Islet precursor cell (in vitro differentiated cells): ENCODE results near the gene SOX6.
A peak's percentile ranks its signal among the peaks of the same experiment; 100 is the strongest.

Experiments
- DNase-seq: peaks from one replicate; pipeline ENCODE4 v3.0.0-alpha.2; 2018

Gene SOX6

DNA sequence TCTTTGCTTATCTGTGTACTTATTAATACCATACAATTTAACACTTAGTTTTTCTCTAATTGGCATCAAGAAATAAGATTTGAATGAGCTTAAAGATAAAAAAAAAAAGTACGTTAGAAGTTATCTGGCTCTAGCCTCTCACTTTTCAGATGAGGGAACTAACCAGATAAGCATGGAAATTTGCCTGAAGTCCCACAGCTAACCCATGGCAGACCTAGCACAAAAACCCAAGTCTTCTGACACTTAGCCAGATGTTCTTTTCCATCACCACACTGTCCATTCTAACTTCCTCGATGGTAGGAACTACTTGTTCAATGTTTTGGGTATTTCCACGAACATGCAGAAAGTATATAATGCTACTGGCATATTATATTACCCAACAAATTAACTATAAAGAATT, 7.4 kb upstream of the SOX6 start:
- DNase-seq, result no peak

DNA sequence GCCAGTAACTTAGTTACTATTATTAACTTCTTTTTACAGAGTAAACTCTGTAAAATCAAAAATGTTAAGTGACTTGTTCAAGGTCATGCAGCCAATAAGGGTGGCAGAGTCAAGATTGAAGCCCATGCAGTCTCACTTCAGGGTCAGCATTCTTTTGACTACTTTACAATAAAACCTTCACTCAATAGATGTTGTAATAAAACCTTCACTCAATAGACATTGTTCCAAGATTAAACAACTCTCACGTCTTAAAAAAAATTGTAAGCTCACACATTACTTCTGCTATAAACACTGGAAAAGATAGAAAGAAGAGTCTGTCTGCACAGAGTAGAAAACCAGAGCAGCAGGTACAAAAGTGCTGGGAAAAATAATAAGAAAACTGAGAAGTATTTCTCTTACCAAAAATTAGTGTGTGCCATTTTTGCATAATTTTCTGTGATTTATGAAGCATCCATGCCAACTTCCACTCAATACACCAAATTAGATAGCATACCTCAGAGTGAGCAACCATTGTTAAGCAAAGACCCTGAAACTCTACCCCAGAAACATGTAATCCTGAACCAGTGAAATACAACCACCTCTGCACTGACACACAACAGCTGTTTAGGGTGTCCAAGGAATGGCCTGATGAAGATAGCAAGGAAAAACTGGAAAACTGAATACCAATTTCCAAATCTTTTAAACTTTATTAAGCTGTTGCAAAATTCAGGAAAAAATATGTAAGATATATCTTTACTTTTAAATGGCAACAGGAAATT, 4.9 kb upstream of the SOX6 start:
- no peak for DNase-seq

DNA sequence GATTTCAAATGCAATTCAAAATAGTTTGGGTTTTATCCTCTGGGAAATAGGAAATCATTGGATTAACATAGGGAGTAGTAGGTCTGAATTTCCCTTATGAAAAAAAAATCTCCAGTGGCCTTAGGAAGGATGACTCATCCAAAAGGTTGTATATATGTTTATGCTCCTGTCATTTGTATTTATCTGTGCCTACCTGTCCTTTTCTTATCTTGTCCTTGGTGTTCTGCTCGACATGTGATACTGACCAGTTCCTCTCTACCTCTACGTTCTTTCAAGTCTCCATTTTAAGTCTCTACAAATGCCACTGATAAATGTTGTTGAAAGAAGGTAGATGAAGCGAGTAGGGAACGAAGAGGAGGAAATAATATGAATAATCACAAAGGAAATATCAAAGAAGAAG, 3.0 kb upstream of the SOX6 start:
- DNase-seq, result no peak

DNA sequence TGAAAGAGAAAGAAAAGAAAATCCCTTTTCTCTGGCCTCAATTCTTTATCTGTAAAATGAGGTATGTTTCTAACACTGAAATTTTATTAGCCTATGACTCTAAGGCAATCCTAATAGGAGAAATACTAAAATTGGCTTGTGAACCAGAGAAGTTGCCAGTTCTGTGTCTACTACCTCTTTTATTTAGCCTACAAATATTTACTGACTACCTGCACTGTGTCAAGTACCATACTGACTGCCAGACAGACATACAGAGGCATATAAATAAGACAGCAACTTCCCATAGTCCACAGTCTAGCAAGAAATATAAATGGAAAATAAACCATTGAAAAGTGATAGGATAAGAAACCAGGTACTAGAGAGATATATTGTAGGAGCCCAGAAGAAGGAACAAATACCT, 2.4 kb upstream of the SOX6 start:
- no peak for DNase-seq

DNA sequence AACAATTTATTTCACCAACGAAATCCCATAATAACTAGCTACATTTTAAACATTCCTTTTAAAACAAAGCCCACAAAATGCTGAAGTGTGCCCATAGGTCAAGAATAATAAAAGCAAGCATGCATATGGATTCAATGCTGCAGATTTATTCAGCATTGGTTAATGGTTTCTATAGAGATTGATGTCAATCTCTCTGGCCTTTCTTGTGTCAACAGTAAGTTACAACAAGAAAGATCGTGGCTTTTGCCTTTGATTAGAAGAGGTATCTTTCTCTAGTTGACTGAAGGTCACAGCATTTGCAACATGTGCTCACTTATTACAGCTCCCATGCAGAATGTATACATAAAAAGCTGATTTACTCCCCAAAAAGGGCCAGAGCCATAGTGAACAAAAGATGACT, 1.4 kb upstream of the SOX6 start:
- DNase-seq, result no peak

DNA sequence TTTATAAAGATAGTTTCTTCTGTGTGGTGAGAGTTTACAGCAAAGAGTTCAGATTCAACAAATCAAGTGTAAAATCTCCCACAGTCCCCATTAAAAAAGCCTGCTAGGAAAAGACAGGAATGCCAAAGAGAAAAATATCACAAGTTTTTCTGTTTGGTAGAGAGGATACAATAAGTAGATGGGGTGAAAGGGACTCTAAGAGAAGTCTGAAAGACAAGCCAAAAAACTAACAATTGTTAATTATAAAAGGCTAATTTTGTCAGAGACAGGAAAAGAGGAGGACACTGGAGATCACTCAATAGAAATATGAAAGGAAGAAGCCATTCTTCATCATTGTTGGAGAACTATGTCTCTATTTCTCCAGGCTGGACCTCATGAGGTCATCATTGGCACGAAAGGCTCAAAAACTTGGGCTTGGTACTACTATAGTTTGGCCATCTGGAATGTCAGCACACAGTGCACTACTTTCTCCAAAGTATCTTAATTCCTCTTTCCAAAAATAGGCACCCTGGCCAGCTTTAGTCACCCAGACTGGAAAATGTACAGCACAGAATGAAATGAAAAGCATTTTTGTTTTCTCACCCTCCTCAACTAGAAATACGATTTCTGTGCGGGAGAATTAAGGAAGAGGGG, 531 bp upstream of the SOX6 start:
- no peak for DNase-seq

DNA sequence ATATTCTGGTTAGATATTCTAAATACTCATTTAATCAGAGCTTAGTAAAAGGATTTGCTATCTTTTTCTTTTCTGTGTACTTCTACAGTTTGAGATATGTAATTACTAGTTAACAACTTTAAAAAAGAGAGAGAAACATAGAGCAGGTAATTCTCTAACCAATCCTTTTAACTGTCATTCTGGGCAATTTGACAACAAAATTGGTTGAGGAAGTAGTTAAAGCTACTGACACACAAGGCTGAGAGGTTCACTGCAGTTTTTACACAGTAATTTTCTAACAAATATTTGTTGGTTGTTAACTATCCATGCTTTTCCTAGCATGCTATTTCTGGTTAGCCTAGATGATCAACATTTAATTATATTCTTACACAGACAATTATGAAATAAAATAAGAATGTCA, 3.6 kb downstream of the SOX6 start:
- no peak for DNase-seq

DNA sequence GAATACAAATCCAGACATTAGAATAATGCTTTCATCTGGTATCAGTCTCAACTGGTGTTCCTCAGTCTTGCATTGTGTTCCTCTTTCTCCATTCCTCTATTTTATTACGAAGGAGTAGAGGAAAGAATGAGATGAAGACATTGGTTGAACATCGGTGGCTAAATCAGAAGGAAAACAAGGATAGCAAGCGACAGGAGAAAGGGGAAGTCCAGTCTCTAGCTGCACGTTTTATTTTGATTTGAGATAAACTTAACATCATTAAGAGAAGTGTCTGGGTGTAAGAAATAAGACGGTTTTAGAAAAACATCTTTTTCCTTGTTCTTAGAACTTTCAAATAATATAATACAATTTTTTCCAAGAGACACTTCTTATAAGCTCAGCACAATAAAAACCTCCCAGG, 6.2 kb downstream of the SOX6 start:
- no peak for DNase-seq

DNA sequence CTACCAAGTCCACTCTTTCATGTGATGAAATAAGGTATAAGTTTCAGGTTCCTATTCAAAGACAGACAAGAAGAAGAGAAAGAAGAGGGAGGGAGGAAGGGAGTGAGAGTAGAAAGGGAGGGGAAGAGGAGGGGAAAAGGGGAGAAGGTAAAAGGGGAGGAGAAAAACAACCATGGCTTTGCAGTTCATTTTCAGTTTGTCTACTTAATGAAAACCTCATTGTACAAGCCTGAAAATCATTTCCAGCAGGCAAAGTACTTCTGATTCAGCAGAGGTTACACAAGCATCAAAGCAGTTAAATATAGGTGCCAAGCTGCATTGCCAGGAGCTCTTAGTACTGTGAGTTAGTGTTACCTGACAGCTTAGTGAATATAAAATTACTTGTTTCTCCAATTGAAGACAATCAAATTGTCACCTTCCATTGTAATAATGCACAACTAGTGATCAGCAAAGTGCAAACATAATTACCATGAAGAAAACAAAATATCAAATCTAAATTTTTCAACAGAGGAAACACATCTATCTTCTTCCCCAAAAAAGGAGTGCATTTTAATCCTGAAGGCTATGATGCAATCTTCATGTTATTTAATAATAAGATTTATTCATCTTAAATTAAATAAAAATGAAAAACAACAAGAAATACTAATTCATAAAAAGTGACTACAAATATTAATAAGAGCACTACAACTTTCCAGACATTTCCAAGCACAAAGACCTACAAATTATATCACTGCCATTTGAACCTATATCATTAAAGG, 8.2 kb downstream of the SOX6 start:
- DNase-seq, result no peak

DNA sequence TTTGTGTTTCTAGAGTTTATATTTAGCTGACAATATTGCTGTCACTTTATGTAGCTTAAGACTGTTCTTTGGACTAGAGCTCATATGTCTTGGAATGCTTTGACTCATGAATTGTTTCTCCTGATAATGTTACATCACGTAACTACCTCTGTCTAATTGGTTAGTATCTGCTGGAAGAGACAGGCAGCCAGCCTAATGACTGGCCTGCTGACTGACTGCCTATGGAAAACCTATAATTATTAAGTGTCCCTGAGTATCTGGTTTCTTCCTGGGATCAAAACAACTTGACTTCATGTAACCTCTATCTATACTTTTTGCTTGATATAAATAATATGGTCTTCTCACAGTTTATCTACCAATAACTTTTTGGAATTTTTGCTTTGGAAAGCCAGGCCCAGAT, 9.4 kb downstream of the SOX6 start:
- DNase-seq, result peak; percentile 79

DNA sequence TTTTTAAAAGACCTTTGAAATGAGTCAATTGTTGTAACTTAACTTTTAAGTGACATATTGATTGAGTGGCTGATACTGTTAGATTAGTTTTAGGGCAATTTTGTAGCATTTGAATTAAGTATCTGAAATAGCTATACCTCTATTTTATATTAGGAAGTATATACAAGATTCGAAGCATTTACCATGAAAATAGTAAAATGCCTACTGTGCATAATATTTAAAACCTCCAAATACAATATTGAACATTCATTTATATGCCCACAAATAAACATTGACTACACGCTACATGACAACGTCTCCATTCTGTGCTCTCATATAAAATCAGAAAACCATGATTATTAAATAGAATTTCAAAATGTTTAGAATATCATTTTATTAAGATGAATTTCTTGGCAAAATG, 14.5 kb downstream of the SOX6 start:
- DNase-seq, result no peak

DNA sequence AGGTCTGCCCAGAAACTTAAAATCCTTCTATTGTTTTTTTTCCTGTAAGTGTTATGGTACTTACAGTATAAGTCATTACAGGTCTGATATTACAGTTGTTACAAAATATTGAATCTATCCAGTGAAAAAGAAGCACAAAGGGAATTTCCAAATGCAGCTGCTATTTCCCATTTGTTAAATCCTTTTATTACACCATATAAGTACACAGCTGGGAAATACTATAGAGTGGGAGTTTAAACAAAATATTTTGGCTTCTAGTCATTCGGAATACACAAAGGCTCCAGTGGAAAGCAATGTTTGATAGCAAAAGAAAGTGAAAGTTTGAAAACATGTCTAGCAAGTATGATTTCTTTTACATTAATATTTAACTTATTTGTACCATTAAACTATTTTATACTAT, 18.0 kb downstream of the SOX6 start:
- no peak for DNase-seq

DNA sequence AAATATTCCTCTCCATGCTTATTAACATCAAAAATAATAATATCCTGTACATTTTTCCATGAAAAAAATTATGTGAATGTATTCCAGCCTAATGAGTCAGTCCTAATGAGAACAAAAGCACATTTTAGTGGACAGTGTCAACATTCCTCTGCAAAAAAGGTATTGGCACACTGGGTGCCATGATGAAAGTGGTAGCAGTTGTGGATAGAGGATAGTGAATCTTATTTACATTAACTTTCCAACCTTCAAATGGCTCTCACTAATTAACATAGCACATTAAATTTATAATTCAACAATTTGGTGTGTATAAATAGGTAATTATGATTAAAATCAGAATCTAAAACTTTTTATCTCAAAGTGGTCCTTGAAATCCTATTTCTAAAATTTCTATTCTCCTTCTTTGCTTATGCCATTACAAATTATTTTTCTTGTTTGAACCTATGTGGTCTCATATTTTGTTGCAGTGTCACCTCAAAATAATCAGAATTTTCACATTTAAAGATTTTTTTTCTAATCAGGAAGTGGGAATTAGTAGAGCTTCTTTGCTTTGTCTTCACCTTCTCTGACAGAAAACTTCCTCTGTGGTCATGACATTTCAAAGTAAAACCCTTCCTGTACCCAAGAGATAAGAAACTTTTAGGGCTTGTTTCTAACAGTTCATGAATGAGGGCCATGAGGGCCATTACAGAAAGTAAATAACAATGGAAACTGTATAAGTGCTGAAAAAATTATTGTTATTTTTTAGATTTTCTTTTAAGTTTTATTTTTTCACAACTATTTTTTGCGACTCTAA, 18.7 kb downstream of the SOX6 start:
- no peak for DNase-seq

DNA sequence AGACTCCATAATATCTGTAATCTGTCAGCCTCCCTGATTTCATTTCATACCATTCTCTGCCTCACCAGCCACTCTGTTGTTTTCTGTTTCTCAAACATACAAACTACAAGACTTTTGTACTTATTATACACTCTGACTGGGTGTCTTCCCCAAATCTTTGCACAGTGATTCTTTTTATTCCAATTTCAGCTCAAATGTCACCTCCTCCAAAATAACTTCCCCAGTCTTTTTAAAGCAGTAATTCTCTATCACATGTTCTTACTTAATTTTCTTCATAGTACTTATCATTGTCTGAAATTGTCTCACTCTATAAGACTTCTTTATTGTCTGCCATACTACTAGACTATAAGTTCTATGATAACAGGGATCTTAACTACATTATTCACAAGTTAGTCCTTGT, 19.6 kb downstream of the SOX6 start:
- DNase-seq, result no peak

DNA sequence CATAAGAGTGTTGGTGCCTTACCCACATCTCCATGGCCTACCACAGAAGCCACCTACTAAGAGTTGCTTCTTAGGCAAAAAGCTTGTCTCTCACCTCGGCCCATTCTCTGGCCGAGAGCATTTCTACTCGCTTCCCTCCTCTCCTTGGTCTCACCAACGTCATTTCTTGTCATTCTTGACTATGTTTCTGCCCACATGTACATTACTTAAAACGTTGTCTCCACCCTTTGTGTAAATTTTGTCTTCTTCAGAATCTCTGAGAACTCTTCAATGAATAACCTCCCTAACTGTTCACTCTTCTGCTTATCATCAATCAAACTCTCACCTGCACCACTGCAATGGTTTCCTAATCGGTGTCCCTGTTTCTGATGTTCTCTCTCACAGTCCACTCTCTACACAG, 20.1 kb downstream of the SOX6 start:
- DNase-seq, result no peak

DNA sequence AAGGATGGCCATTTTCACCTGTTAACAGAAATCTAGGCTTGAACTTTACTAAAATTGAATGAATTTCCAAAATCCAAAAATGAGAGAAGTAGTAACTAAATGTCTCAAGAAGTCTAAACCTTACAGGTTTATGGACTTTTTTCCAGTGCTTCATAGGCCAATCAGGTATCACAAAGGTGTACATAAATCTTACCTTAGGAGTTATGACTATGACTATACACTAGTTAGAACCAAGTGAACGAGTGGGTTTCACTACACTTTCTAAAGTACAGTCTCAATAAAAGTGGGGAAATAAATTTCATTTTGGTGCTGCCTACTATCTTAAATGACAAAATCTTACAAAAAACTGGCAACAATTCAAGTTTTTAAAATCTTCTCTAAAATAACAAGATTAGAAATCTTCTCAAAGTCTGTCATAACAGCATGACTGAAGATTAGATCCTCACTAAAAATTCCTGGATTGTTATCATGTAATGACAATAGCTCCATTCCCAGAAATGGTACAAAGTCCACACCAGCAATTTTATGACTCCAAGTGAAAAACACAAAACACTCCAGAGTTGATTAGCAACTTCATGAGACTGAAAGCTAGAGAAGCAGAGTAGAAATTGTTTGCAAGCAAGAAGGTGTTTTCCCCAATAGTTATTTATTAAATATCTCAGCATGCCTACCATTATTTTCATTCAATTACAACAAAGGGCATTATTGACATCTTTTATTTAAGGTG, 20.9 kb downstream of the SOX6 start:
- no peak for DNase-seq

DNA sequence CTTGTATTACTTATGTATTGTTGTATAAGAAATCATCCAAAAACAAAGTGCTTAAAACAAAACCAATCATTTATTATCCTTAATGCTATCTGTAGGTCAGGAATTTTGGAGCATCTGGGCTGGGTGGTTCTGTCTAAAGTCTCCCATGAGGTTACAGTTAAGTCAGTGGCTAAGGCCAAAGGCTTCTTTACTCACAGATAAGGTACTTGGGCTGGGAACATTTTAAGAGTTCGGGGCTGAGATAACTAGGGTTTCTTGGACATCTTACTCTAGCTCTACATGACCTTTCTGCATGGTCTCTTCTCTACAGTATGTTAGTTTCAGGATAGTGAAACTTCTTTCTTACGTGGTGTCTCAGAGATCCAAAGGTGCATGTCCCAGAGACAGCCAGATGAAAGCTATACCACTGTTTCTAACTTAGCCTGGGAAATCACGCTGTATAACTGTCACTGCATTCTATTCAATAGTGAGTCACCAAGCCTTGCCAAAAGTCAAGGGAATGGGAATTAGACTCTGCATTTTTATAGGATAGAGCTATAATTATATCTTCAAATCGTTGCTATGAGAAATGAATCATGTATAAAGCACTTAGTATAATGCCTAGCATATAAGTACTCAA, 29.6 kb downstream of the SOX6 start:
- no peak for DNase-seq

DNA sequence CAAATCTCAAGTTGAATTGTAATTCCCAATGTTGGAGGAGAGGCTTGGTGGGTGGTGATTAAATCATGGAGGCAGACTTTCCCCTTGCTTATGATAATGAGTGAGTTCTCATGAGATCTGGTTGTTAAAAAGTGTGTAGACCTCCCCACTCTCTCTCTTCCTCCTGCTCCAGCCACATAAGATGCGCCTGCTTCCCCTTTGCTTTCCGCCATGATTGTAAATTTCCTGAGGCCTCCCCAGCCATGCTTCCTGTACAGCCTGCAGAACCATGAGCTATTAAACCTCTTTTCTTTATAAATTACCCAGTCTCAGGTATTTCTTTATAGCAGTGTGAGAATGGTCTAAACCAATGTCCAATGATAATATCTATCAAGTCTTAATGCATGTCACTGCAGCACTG, 34.2 kb downstream of the SOX6 start:
- no peak for DNase-seq

DNA sequence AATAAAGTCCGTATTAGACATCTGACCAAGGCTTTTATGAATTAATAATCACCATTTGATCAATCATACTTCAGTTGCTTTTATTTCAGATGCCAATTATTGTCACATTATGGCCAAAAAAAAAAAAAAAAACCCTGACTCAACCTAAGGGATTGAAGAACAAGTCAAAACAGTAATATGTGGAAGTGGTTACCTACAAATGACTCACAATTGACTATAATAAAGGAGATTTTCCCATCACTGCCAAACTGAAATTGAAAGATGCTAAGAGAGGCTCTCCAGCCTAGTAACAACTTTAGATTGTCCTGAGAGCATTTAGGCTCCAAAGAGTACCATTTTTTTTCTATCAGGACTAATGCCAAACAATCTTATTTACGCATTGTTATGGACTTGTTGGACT, 35.2 kb downstream of the SOX6 start:
- DNase-seq, result no peak

DNA sequence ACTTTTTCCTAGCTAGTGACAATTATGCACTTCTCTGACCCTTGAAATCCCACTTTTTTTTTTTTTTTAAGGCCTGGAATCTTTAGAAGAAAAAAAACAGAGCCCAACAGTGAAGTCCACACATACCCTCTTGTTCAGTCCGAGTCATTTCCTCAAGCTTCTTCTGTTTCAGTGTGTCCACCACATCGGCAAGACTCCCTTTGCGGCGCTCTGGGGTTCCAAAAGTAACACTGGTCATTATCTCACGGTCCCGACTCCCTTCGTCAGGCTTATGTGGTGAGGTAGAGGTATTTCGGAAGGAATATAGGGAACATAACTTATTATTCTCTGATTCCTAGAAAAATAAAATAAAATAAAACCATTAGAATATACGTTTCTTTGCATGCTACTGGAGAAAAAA, 38.0 kb downstream of the SOX6 start:
- DNase-seq, result no peak

DNA sequence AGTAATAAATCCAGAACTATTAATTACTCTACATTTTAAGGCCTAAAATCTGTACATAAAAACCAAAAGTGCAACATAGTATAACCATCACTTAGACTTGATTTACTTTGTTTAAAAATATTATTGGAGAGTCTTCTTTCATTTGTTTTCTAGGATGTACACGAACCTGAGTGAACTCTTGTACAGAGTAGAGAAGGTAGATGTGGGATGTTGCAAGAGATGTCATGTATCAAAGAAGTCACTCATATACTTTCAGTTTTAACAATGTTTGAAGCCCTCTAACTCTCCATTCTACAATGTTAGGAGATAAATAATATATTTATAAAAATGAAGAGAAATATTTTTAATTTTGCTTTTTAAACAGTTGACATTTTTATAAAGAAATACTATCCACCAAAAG, 38.6 kb downstream of the SOX6 start:
- no peak for DNase-seq

DNA sequence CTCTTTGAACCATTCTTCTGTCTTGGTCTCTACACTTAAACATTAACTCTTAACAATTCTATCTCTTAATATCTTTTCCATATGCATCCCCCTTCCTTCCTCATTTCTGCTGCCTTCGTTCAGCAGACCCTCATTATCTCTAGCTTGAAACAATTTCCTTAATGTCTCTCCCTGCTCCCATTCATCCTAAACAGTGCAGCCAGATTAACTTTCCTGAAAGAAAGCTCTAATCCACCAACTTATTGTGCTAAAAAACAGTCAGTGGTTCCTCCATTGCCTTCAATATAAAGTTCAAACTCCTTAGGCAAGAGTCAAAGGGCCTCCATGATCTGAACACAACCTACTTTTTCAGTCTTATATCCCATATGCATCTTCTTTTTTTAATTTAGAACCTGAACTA, 42.5 kb downstream of the SOX6 start:
- no peak for DNase-seq
